Pancreas (tissue), 10 donors: ENCODE measurements around the gene SERPINB2. TPM values are rescaled to one million over a fixed set of nuclear protein-coding genes. Genes with fewer than 3 reads are reported as not detected.

ENCODE experiments used
- ATAC-seq, 4 donors: fragments of 200-7000 bp; cut with Tn5 transposase; one replicate each; pipeline versions ENCODE4 v1.8.0 to v1.9.1; 2020; ENCODE audit warnings: mild to moderate bottlenecking in 4 of 4, moderate library complexity in 4 of 4
- DNase-seq, 6 donors: peaks; one replicate each; pipeline ENCODE4 v3.0.0-alpha.2; 2020
- FAIRE-seq: peaks from 2 replicates; lab custom pipeline; 2012; peaks lifted over from hg19 to GRCh38; lab: Jason Lieb, UNC
- H3K27ac ChIP-seq, 4 donors: fragments of 200-600 bp; sonication (generic); 1 replicate in 3 of 4; 2 replicates in 1 of 4; pipeline versions ENCODE4 v1.5.0 to v1.8.0; 2020
- H3K27me3 ChIP-seq, 4 donors: fragments of 200-600 bp; one replicate each; pipeline ENCODE4 v1.8.0; 2021
- H3K36me3 ChIP-seq, 3 donors: fragments of 200-600 bp; sonication (generic) in 1 of 3; one replicate each; pipeline versions ENCODE4 v1.5.0 to v1.8.0; 2020 to 2021
- H3K4me1 ChIP-seq, 3 donors: fragments of 200-600 bp; one replicate each; pipeline ENCODE4 v1.8.0; 2021
- H3K4me3 ChIP-seq, 4 donors: fragments of 200-600 bp; sonication (generic) in 2 of 4; one replicate each; pipeline versions ENCODE4 v1.5.0 to v1.8.0; 2020 to 2021
- H3K9me3 ChIP-seq, 4 donors: fragments of 200-600 bp; one replicate each; pipeline ENCODE4 v1.8.0; 2021
- WGBS, 2 donors: extraction: QIAGEN DNeasy Blood & Tissue Kit; methylation state at CpG; one replicate each; pipeline ENCODE4 v1.1.7; 2013; 5-methylcytosine and 5-hydroxymethylcytosine counted together
- intact Hi-C, 3 donors: fragments of 100-400 bp; cut with DNase I; formaldehyde crosslinking; loops; one replicate each; pipeline versions ENCODE4 v1.11.1 to v1.14.2; 2022
- polyA plus RNA-seq, 2 donors: library from polyadenylated mRNA; stranded (reverse); fragments of 200-250 nt; gene quantifications; one replicate each; pipeline ENCODE4 v1.2.3, GENCODE V29; 2013
- total RNA-seq, 6 donors: library from RNA; stranded (reverse); fragmentation: NEBNext Ultra II Directional in 4 of 6; extraction: Animal tissue kit (Norgen Biotek cat#: 25700) in 4 of 6; gene quantifications; one replicate each; pipeline versions ENCODE4 v1.2.1 to v1.2.4, GENCODE V29; 2021 to 2023
- TF ChIP-seq, protein P1 (sequence below), 4 donors: fragments of 200-600 bp; sonication (generic) in 3 of 4; IDR thresholded peaks; one replicate each; pipeline versions ENCODE4 v1.5.0 to v1.8.0; 2021; ENCODE audit warnings: antibody characterized with exemption in 4 of 4
- donor health status: healthy with polysubstance abuse.
- donor health status: DM: no; HTN: no; CAD: no; lungs with moderate emphysema.
- donor health status: DM: no; HTN: no; CAD: no.
- donor health status: control.
- donor health status: control.
- donor health status: Bipolar disorder and iron deficiency.
- donor health status: DM: yes; HTN: yes; CAD: no.
- donor health status: DM: no; HTN: no; CAD: no.
- donor health status: DM: no; HTN: no; CAD: no.
- donor health status: DM: yes; HTN: yes; CAD: no.

SERPINB2 gene
- total and polyA plus RNA-seq, 8 donors = 0.22 to 9.7 (median 0.46) TPM; not detected in 1

DNA sequence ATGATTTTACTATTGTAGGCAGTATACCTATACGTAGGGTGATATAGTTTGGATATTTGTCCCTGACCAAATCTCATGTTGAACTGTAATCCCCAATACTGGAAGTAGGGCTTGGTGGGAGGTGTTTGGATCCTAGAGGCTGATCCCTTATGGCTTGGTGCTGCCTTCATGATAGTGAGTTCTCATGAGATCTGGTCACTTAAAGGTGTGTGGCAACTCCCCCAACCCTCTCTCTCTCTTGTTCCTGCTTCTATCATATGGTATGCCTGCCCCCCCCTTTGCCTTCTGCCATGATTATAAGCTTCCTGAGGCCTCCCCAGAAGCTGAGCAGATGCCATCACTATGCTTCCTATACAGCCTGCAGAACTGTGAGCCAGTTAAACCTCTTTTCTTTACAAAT, 18.6 kb downstream of the SERPINB2 start:
- intact Hi-C loops = no loop called here
- TF ChIP-seq, protein P1, sequence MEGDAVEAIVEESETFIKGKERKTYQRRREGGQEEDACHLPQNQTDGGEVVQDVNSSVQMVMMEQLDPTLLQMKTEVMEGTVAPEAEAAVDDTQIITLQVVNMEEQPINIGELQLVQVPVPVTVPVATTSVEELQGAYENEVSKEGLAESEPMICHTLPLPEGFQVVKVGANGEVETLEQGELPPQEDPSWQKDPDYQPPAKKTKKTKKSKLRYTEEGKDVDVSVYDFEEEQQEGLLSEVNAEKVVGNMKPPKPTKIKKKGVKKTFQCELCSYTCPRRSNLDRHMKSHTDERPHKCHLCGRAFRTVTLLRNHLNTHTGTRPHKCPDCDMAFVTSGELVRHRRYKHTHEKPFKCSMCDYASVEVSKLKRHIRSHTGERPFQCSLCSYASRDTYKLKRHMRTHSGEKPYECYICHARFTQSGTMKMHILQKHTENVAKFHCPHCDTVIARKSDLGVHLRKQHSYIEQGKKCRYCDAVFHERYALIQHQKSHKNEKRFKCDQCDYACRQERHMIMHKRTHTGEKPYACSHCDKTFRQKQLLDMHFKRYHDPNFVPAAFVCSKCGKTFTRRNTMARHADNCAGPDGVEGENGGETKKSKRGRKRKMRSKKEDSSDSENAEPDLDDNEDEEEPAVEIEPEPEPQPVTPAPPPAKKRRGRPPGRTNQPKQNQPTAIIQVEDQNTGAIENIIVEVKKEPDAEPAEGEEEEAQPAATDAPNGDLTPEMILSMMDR (IDR thresholded peaks at IDR 0.05) = no peak
- ATAC-seq = no peak

GRCh38 chr18:63907664-63908063, 20.2 kb downstream of the SERPINB2 start, which contains the start of gene SERPINB10:
SERPINB10 (plus strand) TSS chr18:63907958; CDS start chr18:63915511, 7,553 bp downstream.
- intact Hi-C loops = no loop called here
- no peak for FAIRE-seq
- no peak within 1 kb of the TSS for H3K4me3 ChIP-seq

More for the DNA sequence above, 18.6 kb downstream of the SERPINB2 start:
- Histone ChIP-seq H3K27ac (no peak overlapping the region), H3K27me3 (no peaks in the 10 kb centered on the region), H3K4me1 (no peaks in the 10 kb centered on the region), H3K4me3 (no peak overlapping the region), H3K9me3 (no peaks in the 10 kb centered on the region), H3K36me3 (no peaks in the 10 kb centered on the region)
- WGBS, 2 donors = 90 to 92% methylated on average over 1 of the region's 1 CpG
- no peak for FAIRE-seq
- DNase-seq = no peak

DNA sequence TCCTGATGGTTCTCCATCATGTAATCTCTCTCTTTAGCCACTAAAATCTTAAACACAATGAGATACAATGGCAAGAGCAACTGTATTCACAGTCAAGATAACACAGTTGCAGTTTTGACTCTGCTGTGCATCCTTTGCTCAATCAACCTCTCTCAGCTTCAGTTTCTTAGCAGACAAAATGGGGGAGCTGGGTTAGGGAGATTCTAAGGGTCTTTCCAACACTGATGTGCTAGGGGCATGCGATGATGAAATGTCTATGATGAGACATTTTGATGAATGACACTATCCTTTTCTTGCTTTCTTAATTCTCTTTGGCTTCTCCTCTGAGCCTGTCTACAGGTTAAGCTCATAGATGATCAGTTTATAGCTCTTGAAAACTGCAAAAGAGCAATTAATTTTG, 21.4 kb downstream of the SERPINB2 start:
- ATAC-seq = no peak
- 81 to 86% methylated on average over 1 of the region's 1 CpG for WGBS, 2 donors

More at GRCh38 chr18:63907664-63908063, 20.2 kb downstream of the SERPINB2 start, which contains the start of gene SERPINB10:
- no peak within 1 kb of the TSS for H3K27ac ChIP-seq
- TF ChIP-seq, protein P1 (IDR thresholded peaks at IDR 0.05) = no peak
- no peaks in the 10 kb centered on the region for H3K36me3 ChIP-seq
- DNase-seq (no peak), ATAC-seq (no peak)
- no peaks in the 10 kb centered on the region for H3K4me1 ChIP-seq
- no peaks in the 10 kb centered on the region for H3K27me3 ChIP-seq
- no peaks in the 10 kb centered on the region for H3K9me3 ChIP-seq

GRCh38 chr18:63909870-63910269, 22.4 kb downstream of the SERPINB2 start:
- no peak for DNase-seq
- H3K9me3 ChIP-seq = no peaks in the 10 kb centered on the region
- WGBS, 2 donors = 50 to 65% methylated on average over 2 of the region's 2 CpGs
- no peak overlapping the region for H3K4me3 ChIP-seq
- H3K27me3 ChIP-seq = no peaks in the 10 kb centered on the region
- FAIRE-seq = no peak
- H3K27ac ChIP-seq = no peak overlapping the region
- no peaks in the 10 kb centered on the region for H3K4me1 ChIP-seq
- intact Hi-C loops = no loop called here
- TF ChIP-seq, protein P1 (IDR thresholded peaks at IDR 0.05) = no peak
- ATAC-seq = peak in 1 of 4 donors; percentile 29
- no peaks in the 10 kb centered on the region for H3K36me3 ChIP-seq

More for the DNA sequence above, 21.4 kb downstream of the SERPINB2 start:
- no peak overlapping the region for H3K27ac ChIP-seq
- intact Hi-C loops = no loop called here
- no peak overlapping the region for H3K4me3 ChIP-seq
- no peaks in the 10 kb centered on the region for H3K9me3 ChIP-seq
- no peak for FAIRE-seq
- DNase-seq = no peak
- no peaks in the 10 kb centered on the region for H3K36me3 ChIP-seq
- H3K27me3 ChIP-seq = no peaks in the 10 kb centered on the region
- no peaks in the 10 kb centered on the region for H3K4me1 ChIP-seq
- TF ChIP-seq, protein P1 (IDR thresholded peaks at IDR 0.05) = no peak

GRCh38 chr18:63917817-63918216, 30.3 kb downstream of the SERPINB2 start:
- Histone ChIP-seq H3K27ac (no peak overlapping the region), H3K27me3 (no peaks in the 10 kb centered on the region), H3K4me3 (no peak overlapping the region), H3K4me1 (no peaks in the 10 kb centered on the region), H3K36me3 (no peaks in the 10 kb centered on the region), H3K9me3 (no peaks in the 10 kb centered on the region)
- FAIRE-seq (no peak), ATAC-seq (no peak), DNase-seq (no peak)
- TF ChIP-seq, protein P1 (IDR thresholded peaks at IDR 0.05) = no peak
- intact Hi-C loops = no loop called here
- 84 to 85% methylated on average over 5 of the region's 5 CpGs for WGBS, 2 donors
